IPS-11a (cell line): ENCODE data around the gene KRTAP5-8.
"Not testable (repeated sequence)": the region's sequence is repeated elsewhere in the genome, so short reads cannot be mapped to it uniquely, and the experiment has no call there.

Experiments
- H3K4me3 ChIP-seq: one replicate; pipeline ENCODE4 v1.5.1; 2013; ENCODE audit warnings: low read depth, low read length, control low read depth

Gene KRTAP5-8

DNA sequence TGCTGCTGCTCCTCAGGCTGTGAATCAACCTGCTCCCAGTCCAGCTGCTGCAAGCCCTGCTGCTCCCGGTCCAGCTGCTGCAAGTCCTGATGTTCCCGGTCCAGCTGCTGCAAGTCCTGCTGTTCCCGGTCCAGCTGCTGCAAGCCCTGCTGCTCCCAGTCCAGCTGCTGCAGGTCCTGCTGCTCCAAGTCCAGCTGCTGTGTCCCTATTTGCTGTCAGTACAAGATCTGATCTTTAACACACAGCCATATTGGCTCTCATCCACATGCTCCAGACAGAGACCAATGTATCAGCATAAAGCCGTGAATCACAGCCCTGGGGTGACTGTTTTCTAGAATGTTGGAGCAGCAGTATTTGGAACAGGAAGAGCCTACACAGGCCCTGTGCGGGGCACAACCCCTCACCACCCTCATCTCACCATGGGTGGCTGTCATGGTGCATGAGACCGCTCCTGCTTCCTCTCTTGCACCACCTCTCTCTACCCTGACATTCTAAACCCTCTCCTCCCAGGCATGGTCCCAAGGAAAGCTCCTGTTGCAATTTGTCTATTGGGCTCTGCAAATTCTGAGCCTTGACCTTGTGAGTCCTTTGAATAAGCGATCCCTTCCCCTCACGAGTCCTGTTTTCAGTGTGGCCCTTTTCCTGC is 31.0 kb downstream of the KRTAP5-8 start:
- no peak overlapping the region for H3K4me3 ChIP-seq

DNA sequence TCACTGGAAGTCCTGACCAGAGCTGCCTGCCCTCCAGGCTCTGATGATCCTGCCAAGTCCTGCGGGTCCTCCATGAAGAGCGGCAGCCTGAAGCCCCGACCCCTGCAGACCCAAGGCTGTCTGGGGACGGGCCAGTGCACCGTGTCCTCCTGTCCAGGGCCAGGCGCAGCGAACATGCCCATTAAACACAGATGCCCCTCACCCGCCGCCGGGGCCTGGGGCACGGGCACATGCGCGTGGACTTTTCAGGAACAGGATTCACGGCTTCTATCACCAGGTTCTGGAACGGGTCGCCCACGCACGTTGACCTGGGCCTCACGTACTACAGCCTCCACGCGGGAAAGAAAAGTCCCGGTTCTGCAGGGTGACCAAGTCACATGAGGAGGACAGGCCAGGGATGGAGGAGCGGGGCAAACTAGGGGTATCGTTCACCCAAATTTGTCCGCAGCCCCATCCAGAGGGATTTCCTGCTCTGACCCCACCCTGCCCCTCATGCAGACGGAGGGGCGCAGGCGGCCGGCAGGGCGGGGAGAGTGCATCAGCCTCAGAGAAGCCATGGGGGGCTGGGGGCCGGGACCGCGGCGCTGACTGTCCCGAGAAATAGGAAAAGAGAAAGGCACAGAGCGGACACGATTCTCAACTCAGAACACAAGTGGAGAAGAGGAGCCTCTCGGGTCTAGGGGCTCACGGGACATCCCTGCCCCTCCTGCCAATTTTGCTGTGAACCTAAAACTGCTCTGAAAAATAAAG is 33.5 kb downstream of the KRTAP5-8 start:
- not testable (repeated sequence) for H3K4me3 ChIP-seq

DNA sequence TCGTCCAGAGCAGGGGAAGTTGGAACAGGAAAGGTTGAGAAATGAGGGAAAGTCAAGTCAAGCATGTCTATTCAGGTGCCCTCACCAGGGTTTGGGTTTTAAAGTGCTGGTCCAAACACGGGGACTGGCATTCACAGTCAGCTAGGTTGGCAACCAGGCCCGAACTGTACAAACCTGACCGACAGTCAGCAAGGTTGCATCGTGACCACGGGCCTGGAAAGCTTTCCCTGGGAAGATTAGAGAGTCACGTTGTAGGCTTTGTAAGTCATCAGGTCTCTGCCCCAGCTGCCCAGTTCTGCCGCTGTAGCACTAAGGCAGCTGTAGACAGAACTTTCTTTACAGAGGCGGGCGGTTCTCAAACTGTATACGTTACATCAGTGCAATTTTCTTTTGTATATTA is 35.0 kb downstream of the KRTAP5-8 start:
- no peak overlapping the region for H3K4me3 ChIP-seq

DNA sequence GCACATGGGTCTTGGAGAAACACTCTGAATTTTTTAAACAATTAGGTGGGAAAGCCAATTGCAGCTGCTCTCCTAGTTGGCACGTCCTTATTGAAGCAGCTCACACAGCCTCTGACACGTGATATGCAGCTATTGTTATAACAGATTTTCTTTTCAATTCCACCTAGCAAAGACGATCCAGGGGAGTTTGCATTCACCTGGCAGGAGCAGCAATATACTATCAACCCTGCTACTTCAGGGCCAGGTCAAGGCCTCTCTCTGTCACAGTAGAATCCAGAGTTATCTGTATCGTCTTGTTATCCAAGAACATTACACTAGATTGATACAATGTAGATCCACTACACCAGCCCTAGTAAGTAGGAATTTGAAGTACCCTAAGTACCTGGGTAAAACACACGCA is 36.6 kb downstream of the KRTAP5-8 start:
- H3K4me3 ChIP-seq, result no peak overlapping the region

DNA sequence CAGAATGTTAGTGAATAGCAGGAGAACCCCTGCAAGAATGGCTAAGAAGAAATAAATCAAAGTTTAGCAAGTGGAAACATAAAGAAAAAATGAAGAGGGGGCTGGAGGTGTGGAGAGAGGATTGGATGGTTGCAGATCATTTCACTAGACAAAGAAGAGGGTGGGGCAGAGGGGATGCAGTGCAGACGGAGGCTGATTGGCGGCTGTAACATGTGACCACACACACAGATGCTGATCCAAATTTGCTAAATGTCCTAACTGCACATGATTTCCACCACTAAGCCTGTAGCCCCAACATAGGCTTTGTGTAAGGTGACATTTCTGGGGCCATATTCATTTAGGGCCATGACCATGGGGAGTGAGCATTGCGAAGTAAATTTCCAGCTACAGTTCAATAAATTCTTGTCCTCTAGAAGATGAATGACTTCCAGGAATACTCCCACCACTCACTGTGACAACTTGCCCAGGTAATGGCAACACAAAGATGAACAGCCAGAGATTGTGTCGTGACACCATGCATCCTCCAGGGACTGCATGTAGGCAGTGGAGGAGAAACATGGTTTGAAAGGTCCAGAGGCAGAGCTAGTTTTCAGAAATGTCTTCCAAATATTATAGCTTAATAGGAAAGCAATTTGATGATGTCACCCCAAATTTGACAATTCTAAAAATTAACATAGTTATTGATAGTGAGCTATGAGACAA is 38.0 kb downstream of the KRTAP5-8 start:
- H3K4me3 ChIP-seq, result no peak overlapping the region

DNA sequence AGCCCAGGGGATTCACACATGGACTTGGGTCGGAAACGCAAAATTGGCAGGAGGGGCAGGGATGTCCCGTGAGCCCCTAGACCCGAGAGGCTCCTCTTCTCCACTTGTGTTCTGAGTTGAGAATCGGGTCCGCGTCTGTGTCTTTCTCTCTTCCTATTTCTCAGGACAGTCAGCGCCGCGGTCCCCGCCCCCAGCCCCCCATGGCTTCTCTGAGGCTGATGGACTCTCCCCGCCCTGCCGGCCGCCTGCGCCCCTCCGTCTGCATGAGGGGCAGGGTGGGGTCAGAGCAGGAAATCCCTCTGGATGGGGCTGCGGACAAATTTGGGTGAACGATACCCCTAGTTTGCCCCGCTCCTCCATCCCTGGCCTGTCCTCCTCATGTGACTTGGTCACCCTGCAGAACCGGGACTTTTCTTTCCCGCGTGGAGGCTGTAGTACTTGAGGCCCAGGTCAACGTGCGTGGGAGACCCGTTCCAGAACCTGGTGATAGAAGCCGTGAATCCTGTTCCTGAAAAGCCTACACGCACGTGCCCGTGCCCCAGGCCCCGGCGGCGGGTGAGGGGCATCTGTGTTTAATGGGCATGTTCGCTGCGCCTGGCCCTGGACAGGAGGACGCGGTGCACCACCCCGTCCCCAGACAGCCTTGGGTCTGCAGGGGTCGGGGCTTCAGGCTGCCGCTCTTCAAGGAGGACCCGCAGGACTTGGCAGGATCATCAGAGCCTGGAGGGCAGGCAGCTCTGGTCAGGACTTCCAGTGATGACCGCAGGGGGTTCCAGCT is 39.1 kb downstream of the KRTAP5-8 start:
- not testable (repeated sequence) for H3K4me3 ChIP-seq

DNA sequence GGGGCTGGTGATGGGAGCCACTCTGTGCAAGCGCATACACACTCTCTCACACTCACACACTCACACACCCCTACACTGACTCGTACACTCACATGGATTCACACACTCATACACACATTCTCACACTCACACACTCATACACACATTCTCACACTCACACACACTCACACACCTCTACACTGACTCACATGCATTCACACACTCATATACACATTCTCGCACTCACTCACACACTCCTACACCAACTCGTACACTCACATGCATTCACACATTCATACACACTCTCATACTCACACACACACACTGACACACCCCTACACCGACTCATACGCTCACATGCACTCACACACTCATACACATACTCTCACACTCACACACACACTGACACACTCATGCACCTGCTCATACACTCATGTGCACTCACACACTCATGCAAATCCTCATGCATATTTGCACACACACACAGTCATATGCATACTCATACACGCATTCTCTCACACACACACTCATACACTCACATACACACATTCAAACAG is 39.7 kb downstream of the KRTAP5-8 start:
- no peak overlapping the region for H3K4me3 ChIP-seq

DNA sequence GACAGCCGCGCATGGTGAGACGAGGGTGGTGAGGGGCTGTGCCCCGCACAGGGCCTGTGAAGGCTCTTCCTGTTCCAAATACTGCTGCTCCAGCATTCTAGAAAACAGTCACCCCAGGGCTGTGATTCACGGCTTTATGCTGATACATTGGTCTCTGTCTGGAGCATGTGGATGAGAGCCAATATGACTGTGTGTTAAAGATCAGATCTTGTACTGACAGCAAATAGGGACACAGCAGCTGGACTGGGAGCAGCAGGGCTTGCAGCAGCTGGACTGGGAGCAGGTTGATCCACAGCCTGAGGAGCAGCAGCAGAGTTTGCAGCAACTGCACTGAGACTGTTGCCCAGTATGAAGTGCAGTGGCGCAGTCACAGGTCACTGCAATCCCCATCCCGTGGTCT is 41.7 kb downstream of the KRTAP5-8 start:
- not testable (repeated sequence) for H3K4me3 ChIP-seq

DNA sequence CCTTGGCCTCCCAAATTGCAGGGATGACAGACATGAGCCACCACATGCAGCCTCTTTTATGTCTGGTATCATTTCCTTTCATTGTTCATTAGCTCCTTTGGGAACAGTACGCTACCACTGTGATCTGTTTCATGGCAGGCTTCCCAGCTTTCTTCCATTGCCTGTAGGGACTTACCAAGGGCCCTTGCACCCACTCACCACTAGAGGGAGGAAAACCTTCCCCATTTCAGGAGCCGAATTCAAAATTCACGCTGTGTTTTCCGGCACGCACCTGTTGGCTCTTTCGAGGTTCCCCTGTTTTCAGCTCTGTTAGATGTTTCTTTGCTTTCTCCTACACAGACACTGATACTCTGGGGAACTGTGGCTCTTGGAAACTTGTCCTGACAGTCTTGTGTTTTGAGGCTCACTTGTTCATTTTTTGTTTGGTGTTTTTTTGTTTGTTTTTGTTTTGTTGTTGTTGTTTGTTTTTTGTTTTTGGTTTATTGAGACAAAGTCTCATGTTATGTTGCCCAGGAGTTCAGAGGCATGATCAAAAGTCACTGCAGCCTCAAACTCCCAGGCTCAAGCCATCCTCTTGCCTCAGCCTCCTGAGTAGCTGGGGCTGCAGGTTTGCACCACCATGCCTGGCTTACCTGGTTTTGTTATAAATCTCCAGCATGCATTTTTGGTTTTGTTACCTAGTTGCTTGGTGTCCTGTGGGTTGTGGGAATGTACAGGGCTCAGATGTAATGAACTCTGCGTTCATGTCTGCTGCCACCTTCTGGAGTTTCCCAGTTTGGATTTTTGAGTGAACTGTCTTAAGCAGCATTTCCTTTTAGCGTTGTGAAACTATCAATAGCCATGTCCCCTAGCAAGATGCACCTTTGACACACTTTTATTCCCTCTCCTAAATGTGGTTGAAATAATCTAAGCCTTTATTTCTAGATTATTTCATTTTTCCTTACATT is 42.5 kb downstream of the KRTAP5-8 start:
- no peak overlapping the region for H3K4me3 ChIP-seq

DNA sequence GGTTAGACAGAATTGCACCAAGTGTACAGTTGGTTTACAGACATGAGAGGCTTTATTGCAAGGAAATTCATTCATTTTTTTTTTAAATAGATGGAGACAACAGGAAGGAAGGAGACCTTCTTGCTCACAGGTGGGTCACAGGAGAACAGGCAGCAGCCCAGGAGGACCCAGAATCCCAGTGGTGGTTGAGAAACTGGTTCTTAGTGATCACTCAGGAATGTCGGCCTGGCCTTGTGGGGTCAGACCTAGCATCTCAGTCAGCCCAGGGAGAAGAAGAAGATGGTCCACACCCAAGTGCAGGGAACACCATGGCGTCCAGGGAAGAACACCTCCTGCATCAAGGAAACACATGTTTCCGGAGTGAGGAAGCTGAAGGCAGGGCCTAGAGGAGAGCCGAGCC is 44.0 kb downstream of the KRTAP5-8 start:
- no peak overlapping the region for H3K4me3 ChIP-seq

DNA sequence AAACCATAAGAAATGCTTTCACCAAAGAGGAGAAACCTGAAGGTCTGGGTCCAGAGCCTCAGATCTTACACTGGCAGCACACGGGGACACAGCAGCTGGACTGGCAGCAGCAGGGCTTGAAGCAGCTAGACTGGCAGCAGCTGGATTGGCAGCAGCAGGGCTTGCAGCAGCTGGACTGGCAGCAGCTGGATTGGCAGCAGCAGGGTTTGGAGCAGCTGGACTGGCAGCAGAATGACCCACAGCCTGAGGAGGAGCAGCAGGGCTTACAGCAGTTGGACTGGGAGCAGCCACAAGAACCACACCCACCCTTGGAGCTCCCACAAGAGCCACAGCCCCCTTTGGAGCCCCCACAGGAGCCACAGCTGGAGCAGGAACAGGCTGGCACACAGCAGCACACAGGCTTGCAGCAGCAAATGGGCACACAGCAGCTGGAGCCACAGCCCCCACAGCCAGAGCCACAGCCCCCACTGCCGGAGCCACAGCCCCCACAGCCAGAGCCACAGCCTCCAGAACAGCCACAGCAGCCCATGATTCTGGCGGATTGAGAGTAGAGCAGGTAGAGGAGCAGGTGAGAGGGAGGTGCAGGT is 44.6 kb downstream of the KRTAP5-8 start, which contains the start of gene KRTAP5-11:
TSS of gene KRTAP5-11 (minus strand) at position 567 of the 587 bp plus-strand sequence. CDS start at position 529, 38 bp downstream.
- no peak within 1 kb of the TSS for H3K4me3 ChIP-seq

DNA sequence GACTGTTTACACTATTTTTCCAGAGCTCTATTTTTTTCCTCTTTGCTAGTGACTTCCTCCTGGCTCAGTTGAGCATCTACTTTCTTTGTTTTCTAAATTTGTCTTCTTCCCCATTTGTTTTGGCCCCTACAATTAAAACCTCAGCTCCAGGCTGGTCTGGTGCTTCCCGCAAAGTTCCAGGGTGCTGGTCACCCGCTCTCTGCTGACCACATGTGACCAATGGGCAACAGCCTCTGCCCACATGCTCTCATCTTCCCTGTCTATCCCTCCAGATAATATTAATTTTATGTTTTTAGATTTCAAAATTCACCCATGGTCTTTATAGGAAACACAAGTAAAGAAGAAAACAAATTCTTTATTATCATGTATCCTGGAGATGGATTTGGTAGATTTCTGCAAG is 45.1 kb downstream of the KRTAP5-8 start:
- not testable (repeated sequence) for H3K4me3 ChIP-seq

DNA sequence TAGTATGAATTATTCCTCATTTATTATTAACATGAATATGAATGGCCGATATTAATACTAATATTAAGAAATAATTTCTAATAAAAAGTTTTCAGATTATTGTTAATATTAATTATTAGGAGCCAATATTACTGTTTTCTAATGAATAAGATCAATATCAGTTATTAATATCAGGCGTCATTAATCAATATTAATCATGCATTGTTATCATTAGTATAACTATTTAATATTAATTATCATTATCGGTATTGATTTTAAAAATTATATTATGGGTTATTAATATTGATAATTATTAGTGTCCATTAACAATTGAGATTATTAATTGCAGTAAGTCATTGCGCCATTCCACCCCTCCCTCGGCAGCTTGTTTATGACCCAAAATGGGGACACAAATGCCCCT is 47.8 kb downstream of the KRTAP5-8 start:
- not testable (repeated sequence) for H3K4me3 ChIP-seq

DNA sequence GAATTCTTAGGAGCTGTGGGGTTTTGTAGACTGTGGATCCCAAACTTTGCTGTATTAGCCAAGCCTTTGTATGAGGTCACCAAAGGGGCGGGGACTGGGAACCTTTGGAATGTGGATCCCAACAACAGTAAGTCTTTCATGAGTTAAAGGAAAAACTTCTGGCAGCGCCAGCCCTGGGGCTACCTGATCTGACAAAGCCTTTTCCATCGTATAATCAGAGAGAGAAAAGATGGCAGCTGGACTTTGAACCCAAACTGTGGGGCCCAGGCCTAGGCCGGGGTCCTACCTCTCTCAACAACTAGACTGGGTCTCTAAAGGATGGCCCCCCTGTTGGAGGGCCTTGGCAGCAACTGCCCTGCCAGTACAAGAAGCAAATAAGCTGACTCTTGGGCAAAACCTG is 50.5 kb downstream of the KRTAP5-8 start:
- H3K4me3 ChIP-seq, result not testable (repeated sequence)
